Memory B cell (primary cell): ENCODE results near the gene ARID3B.

Experiments
- ATAC-seq: fragments of 150-1000 bp; cut with Tn5 transposase; 2 replicates; pipeline ENCODE4 v1.10.0; 2021; ENCODE audit warnings: low read depth, mild to moderate bottlenecking, moderate library complexity
- DNase-seq, 2 donors: peaks; one replicate each; pipeline ENCODE4 v3.0.0; 2022; ENCODE audit warnings: low spot score in 2 of 2
- H3K27ac Mint-ChIP-seq: one replicate; pipeline ENCODE4 v1.8.0; 2022; ENCODE audit warnings: mild to moderate bottlenecking, moderate library complexity, mixed read lengths
- H3K27me3 Mint-ChIP-seq: one replicate; pipeline ENCODE4 v1.8.0; 2022; ENCODE audit warnings: mixed read lengths
- H3K36me3 Mint-ChIP-seq: one replicate; pipeline ENCODE4 v1.8.0; 2022; ENCODE audit warnings: mild to moderate bottlenecking, mixed read lengths
- H3K4me1 Mint-ChIP-seq: one replicate; pipeline ENCODE4 v1.8.0; 2022; ENCODE audit warnings: mixed read lengths
- H3K4me3 Mint-ChIP-seq: one replicate; pipeline ENCODE4 v1.8.0; 2022; ENCODE audit warnings: mild to moderate bottlenecking, moderate library complexity, mixed read lengths
- H3K9me3 Mint-ChIP-seq: one replicate; pipeline ENCODE4 v1.8.0; 2022; ENCODE audit warnings: mixed read lengths

Gene ARID3B

GRCh38 chr15:74565381-74566085, 24.5 kb downstream of the ARID3B start:
- Mint-ChIP-seq H3K27ac (no peak overlapping the region), H3K27me3 (no peaks in the 10 kb centered on the region), H3K9me3 (no peaks in the 10 kb centered on the region), H3K4me1 (peaks cover 15% of the 10 kb centered on the region), H3K36me3 (peaks cover 20% of the 10 kb centered on the region), H3K4me3 (no peak overlapping the region)
- no peak for DNase-seq
- no peak for ATAC-seq

GRCh38 chr15:74568594-74568993, 27.6 kb downstream of the ARID3B start:
- no peaks in the 10 kb centered on the region for H3K27me3 Mint-ChIP-seq
- ATAC-seq, result no peak
- peaks cover 28% of the 10 kb centered on the region for H3K36me3 Mint-ChIP-seq
- no peak overlapping the region for H3K27ac Mint-ChIP-seq
- no peaks in the 10 kb centered on the region for H3K9me3 Mint-ChIP-seq
- no peak overlapping the region for H3K4me3 Mint-ChIP-seq
- DNase-seq, result no peak
- H3K4me1 Mint-ChIP-seq, result peaks cover 12% of the 10 kb centered on the region

GRCh38 chr15:74569731-74570070, 28.7 kb downstream of the ARID3B start:
- Mint-ChIP-seq H3K27me3 (no peaks in the 10 kb centered on the region), H3K36me3 (peaks cover 33% of the 10 kb centered on the region), H3K4me1 (peaks cover 10% of the 10 kb centered on the region), H3K27ac (no peak overlapping the region), H3K9me3 (no peaks in the 10 kb centered on the region), H3K4me3 (no peak overlapping the region)
- ATAC-seq (no peak), DNase-seq (no peak)

- H3K27ac Mint-ChIP-seq, result peak overlapping the region; percentile 50
- ATAC-seq (no peak), DNase-seq (no peak)
- H3K4me1 Mint-ChIP-seq, result peaks cover 6% of the 10 kb centered on the region
- no peak overlapping the region for H3K4me3 Mint-ChIP-seq
- no peaks in the 10 kb centered on the region for H3K9me3 Mint-ChIP-seq
- H3K36me3 Mint-ChIP-seq, result peaks cover 32% of the 10 kb centered on the region
- H3K27me3 Mint-ChIP-seq, result no peaks in the 10 kb centered on the region
Measured at GRCh38 chr15:74571191-74571590, 30.2 kb downstream of the ARID3B start.

GRCh38 chr15:74573987-74574386, 33.0 kb downstream of the ARID3B start:
- H3K27ac Mint-ChIP-seq, result no peak overlapping the region
- peaks cover 2% of the 10 kb centered on the region for H3K4me1 Mint-ChIP-seq
- peaks cover 34% of the 10 kb centered on the region for H3K36me3 Mint-ChIP-seq
- no peaks in the 10 kb centered on the region for H3K27me3 Mint-ChIP-seq
- DNase-seq (no peak), ATAC-seq (no peak)
- no peaks in the 10 kb centered on the region for H3K9me3 Mint-ChIP-seq
- H3K4me3 Mint-ChIP-seq, result no peak overlapping the region

- Mint-ChIP-seq H3K4me1 (no peaks in the 10 kb centered on the region), H3K27ac (peak overlapping the region; percentile 86), H3K27me3 (no peaks in the 10 kb centered on the region)
Measured at GRCh38 chr15:74578496-74578994, 37.5 kb downstream of the ARID3B start.

GRCh38 chr15:74579001-74579400, 38.0 kb downstream of the ARID3B start:
- Mint-ChIP-seq H3K4me3 (no peak overlapping the region), H3K36me3 (peaks cover 19% of the 10 kb centered on the region), H3K27ac (peak overlapping the region; percentile 86), H3K9me3 (no peaks in the 10 kb centered on the region), H3K27me3 (no peaks in the 10 kb centered on the region), H3K4me1 (no peaks in the 10 kb centered on the region)
- DNase-seq, result no peak
- no peak for ATAC-seq

More at GRCh38 chr15:74578496-74578994, 37.5 kb downstream of the ARID3B start:
- DNase-seq (no peak), ATAC-seq (no peak)
- Mint-ChIP-seq H3K9me3 (no peaks in the 10 kb centered on the region), H3K4me3 (no peak overlapping the region), H3K36me3 (peaks cover 22% of the 10 kb centered on the region)

GRCh38 chr15:74580538-74581350, 39.7 kb downstream of the ARID3B start:
- Mint-ChIP-seq H3K27ac (no peak overlapping the region), H3K4me1 (no peaks in the 10 kb centered on the region), H3K27me3 (no peaks in the 10 kb centered on the region), H3K36me3 (peaks cover 12% of the 10 kb centered on the region), H3K9me3 (no peaks in the 10 kb centered on the region), H3K4me3 (no peak overlapping the region)
- ATAC-seq (no peak), DNase-seq (no peak)

GRCh38 chr15:74584204-74584603, 43.2 kb downstream of the ARID3B start:
- H3K27ac Mint-ChIP-seq, result no peak overlapping the region
- no peak for ATAC-seq
- H3K27me3 Mint-ChIP-seq, result no peaks in the 10 kb centered on the region

GRCh38 chr15:74584779-74585178, 43.8 kb downstream of the ARID3B start:
- peaks cover 2% of the 10 kb centered on the region for H3K4me1 Mint-ChIP-seq
- no peak overlapping the region for H3K27ac Mint-ChIP-seq
- H3K27me3 Mint-ChIP-seq, result no peaks in the 10 kb centered on the region
- no peaks in the 10 kb centered on the region for H3K9me3 Mint-ChIP-seq
- no peak for ATAC-seq
- no peak overlapping the region for H3K4me3 Mint-ChIP-seq
- DNase-seq, result no peak
- peaks cover 13% of the 10 kb centered on the region for H3K36me3 Mint-ChIP-seq

More at GRCh38 chr15:74584204-74584603, 43.2 kb downstream of the ARID3B start:
- Mint-ChIP-seq H3K36me3 (peaks cover 11% of the 10 kb centered on the region), H3K9me3 (no peaks in the 10 kb centered on the region), H3K4me3 (no peak overlapping the region), H3K4me1 (peaks cover 2% of the 10 kb centered on the region)
- no peak for DNase-seq

GRCh38 chr15:74585191-74585590, 44.2 kb downstream of the ARID3B start:
- Mint-ChIP-seq H3K4me1 (peaks cover 2% of the 10 kb centered on the region), H3K27ac (no peak overlapping the region), H3K4me3 (no peak overlapping the region), H3K9me3 (no peaks in the 10 kb centered on the region), H3K36me3 (peaks cover 14% of the 10 kb centered on the region), H3K27me3 (no peaks in the 10 kb centered on the region)
- ATAC-seq (no peak), DNase-seq (no peak)

- ATAC-seq (no peak), DNase-seq (no peak)
- H3K27ac Mint-ChIP-seq, result peak overlapping the region; percentile 45
- H3K36me3 Mint-ChIP-seq, result peaks cover 18% of the 10 kb centered on the region
- peaks cover 2% of the 10 kb centered on the region for H3K4me1 Mint-ChIP-seq
- H3K4me3 Mint-ChIP-seq, result no peak overlapping the region
- no peaks in the 10 kb centered on the region for H3K9me3 Mint-ChIP-seq
- H3K27me3 Mint-ChIP-seq, result no peaks in the 10 kb centered on the region
Measured at GRCh38 chr15:74585857-74586256, 44.8 kb downstream of the ARID3B start.

GRCh38 chr15:74589826-74590225, 48.8 kb downstream of the ARID3B start:
- Mint-ChIP-seq H3K27ac (no peak overlapping the region), H3K27me3 (no peaks in the 10 kb centered on the region), H3K9me3 (no peaks in the 10 kb centered on the region), H3K36me3 (peaks cover 16% of the 10 kb centered on the region), H3K4me3 (no peak overlapping the region), H3K4me1 (peaks cover 2% of the 10 kb centered on the region)
- no peak for DNase-seq
- ATAC-seq, result no peak

- H3K27me3 Mint-ChIP-seq, result no peaks in the 10 kb centered on the region
- DNase-seq (no peak), ATAC-seq (no peak)
- H3K4me1 Mint-ChIP-seq, result no peaks in the 10 kb centered on the region
- no peak overlapping the region for H3K27ac Mint-ChIP-seq
- peaks cover 18% of the 10 kb centered on the region for H3K36me3 Mint-ChIP-seq
- no peaks in the 10 kb centered on the region for H3K9me3 Mint-ChIP-seq
- H3K4me3 Mint-ChIP-seq, result no peak overlapping the region
Measured at GRCh38 chr15:74592222-74592621, 51.2 kb downstream of the ARID3B start.
